IMR-90 (cell line): ENCODE data around the gene ADAT1.

Experiments
- CTCF ChIP-seq: conservative IDR thresholded peaks from 2 replicates; pipeline ENCODE4 v1.5.1; 2012; ENCODE audit warnings: mild to moderate bottlenecking, low read depth, low read length, improper control_type of control experiment
- FOS ChIP-seq: fragments of 150-350 bp; IDR thresholded peaks from 2 replicates; pipeline ENCODE4 v1.6.1; 2016; ENCODE audit warnings: low read depth, low read length
- MXI1 ChIP-seq: IDR thresholded peaks from 2 replicates; pipeline ENCODE4 v1.6.1; 2012; ENCODE audit warnings: low read depth, mild to moderate bottlenecking, low read length, moderate library complexity, borderline replicate concordance

- no peak for TF ChIP-seq CTCF
- TF ChIP-seq MXI1, result no peak
- no peak for TF ChIP-seq FOS
These were observed 57.4 kb downstream of the ADAT1 start for GRCh38 chr16:75565640-75566039.
